HL-60 (cell line): ENCODE results near the gene HMGA1. TPM values are rescaled to one million over a fixed set of nuclear protein-coding genes. Genes with fewer than 3 reads are reported as not detected.

Source experiments
- DNase-seq, 2 experiments: peaks; one replicate each; pipeline ENCODE4 v3.0.0-alpha.2; 2010 to 2020; ENCODE audit warnings: low read depth in 1 of 2, low spot score in 1 of 2
- H3K27ac ChIP-seq: fragments of 250-450 bp; sonication (Bioruptor Pico); replicated peaks from 2 replicates; pipeline ENCODE4 v1.5.1; 2020; ENCODE audit warnings: mild to moderate bottlenecking, moderate library complexity
- H3K27me3 ChIP-seq: fragments of 250-450 bp; sonication (Bioruptor Pico); 2 replicates; pipeline ENCODE4 v1.5.1; 2021; ENCODE audit warnings: mild to moderate bottlenecking, moderate library complexity; ENCODE audit not compliant: insufficient read depth, poor library complexity, severe bottlenecking
- H3K4me3 ChIP-seq: replicated peaks from 2 replicates; pipeline ENCODE4 v1.5.1; 2011; ENCODE audit warnings: mild to moderate bottlenecking, control low read depth, low read length; ENCODE audit not compliant: insufficient read depth
- CTCF ChIP-seq: IDR thresholded peaks from one replicate; pipeline ENCODE4 v1.5.1; 2011; ENCODE audit warnings: low read length, control low read depth, inconsistent platforms; ENCODE audit not compliant: insufficient read depth
- GABPA ChIP-seq: IDR thresholded peaks from 2 replicates; pipeline ENCODE4 v1.6.1; 2012; ENCODE audit warnings: low read depth
- POLR2AphosphoS5 ChIP-seq: IDR thresholded peaks from 2 replicates; pipeline ENCODE4 v1.6.1; 2012; ENCODE audit warnings: low read depth
- REST ChIP-seq: IDR thresholded peaks from 2 replicates; pipeline ENCODE4 v1.6.1; 2012; ENCODE audit warnings: low read depth; ENCODE audit not compliant: insufficient replicate concordance
- SPI1 ChIP-seq: IDR thresholded peaks from 2 replicates; pipeline ENCODE4 v1.6.1; 2012; ENCODE audit warnings: low read depth, mild to moderate bottlenecking, borderline replicate concordance
- microRNA-seq: library from miRNA; unstranded; fragments of <30 nt; microRNA quantifications from one replicate; pipeline ENCODE4, GENCODE V29; 2018

HMGA1 gene

GRCh38 chr6:34295721-34296120, 59.0 kb downstream of the HMGA1 start:
- Histone ChIP-seq H3K27ac (no peak overlapping the region), H3K27me3 (no peaks in the 10 kb centered on the region), H3K4me3 (no peak overlapping the region)
- DNase-seq: no peak
- TF ChIP-seq GABPA (no peak), REST (no peak), CTCF (no peak), POLR2AphosphoS5 (no peak), SPI1 (no peak)

Small RNAs within 50 kb of the gene (microRNA-seq; reads per million reads assigned to microRNA genes)
- not detected for gene MIR6835
